IgD-negative memory B cell (primary cell): ENCODE results near the gene C19orf12. TPM values are rescaled to one million over a fixed set of nuclear protein-coding genes. Genes with fewer than 3 reads are reported as not detected.

Experiments
- H3K27ac Mint-ChIP-seq, 3 donors: one replicate each; pipeline ENCODE4 v1.8.0; 2020 to 2022; ENCODE audit warnings: mild to moderate bottlenecking in 3 of 3, mixed read lengths in 3 of 3, moderate library complexity in 1 of 3
- H3K27me3 Mint-ChIP-seq: one replicate; pipeline ENCODE4 v1.8.0; 2021; ENCODE audit warnings: mixed read lengths
- H3K36me3 Mint-ChIP-seq: one replicate; pipeline ENCODE4 v1.8.0; 2020; ENCODE audit warnings: mild to moderate bottlenecking, mixed read lengths
- H3K4me1 Mint-ChIP-seq, 3 donors: one replicate each; pipeline ENCODE4 v1.8.0; 2020 to 2022; ENCODE audit warnings: mixed read lengths in 3 of 3, mild to moderate bottlenecking in 1 of 3
- H3K4me3 Mint-ChIP-seq, 4 donors: one replicate each; pipeline ENCODE4 v1.8.0; 2020 to 2022; ENCODE audit warnings: mild to moderate bottlenecking in 4 of 4, mixed read lengths in 4 of 4, moderate library complexity in 3 of 4
- H3K9me3 Mint-ChIP-seq, 3 donors: one replicate each; pipeline ENCODE4 v1.8.0; 2020 to 2021; ENCODE audit warnings: mixed read lengths in 3 of 3, mild to moderate bottlenecking in 1 of 3
- polyA plus RNA-seq: library from polyadenylated mRNA; unstranded; fragments of 300-500 nt; fragmentation: Illumina TruSeq; gene quantifications from one replicate; pipeline ENCODE4 v1.2.3, GENCODE V29; 2021

The C19orf12 gene
- polyA plus RNA-seq, 1 donor from 2014 or later: 17.6 TPM

DNA sequence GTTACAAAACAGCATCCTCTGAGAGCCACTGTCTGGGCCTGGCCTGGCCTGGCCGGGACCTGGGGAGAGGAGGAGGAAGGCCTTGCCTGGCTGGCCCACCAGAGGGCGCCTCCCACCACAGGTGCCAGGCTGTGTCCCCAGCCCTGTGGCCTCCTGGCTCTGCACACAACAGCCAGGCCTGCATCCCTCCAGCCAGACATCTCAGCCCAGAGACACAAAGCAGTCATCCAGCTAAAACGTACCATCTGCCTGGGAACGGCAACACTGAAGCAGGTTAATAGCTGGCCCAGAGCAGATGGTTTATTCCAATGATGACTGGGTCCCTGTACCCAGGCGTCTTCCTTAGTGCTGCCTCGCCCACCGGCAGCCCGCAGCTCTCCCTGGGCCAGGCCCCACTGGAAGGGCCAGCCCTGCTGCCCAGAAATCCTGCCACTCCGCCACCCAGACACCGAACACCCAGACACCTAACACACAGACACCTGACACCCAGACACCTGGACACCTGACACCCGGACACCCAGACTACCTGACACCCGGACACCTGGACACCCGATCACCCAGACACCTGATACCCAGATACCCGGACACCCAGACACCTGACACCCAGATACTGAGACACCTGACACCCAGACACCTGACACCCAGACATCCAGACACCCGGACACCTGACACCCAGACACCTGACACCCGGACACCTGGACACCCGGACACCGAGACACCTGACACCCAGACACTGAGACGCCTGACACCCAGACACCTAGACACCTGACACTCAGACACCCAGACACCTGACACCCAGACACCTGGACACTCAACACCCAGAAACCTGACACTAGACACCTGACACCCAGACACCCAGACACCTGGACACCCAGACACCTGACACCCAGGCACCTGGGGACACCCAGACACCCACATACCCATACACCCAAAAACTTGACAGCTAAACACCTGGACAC, 20.1 kb downstream of the C19orf12 start:
- peak overlapping the region in 2 of 4 donors; percentile 33 to 66 for H3K4me3 Mint-ChIP-seq
- peaks cover 2% of the 10 kb centered on the region for H3K36me3 Mint-ChIP-seq
- H3K27me3 Mint-ChIP-seq: no peaks in the 10 kb centered on the region
- H3K27ac Mint-ChIP-seq: peak overlapping the region in 2 of 3 donors; percentile 29 to 73
- no peaks in the 10 kb centered on the region for H3K9me3 Mint-ChIP-seq
- H3K4me1 Mint-ChIP-seq: peaks cover 12 to 17% (median 14%) of the 10 kb centered on the region in 3 donors

DNA sequence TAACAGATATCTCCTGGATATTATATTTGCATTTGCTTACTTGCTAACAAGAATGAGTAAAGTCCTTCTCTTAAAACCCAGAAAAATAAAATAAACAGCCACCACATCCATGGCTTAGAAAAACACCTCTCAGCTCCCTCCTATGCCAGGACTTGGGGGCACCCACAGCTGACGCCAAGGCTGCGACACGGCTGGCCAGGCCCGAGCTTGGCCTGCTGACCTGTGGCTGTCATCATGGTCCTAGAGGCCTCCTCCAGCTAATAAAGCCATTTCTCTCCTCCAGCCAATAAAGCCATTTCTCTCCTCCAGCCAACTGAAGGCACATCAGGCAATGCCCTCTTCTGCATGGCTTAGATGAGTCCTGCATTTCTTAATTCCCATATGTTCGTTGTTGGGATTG, 20.9 kb downstream of the C19orf12 start:
- Mint-ChIP-seq H3K27ac (peak overlapping the region in 2 of 3 donors; percentile 29 to 73), H3K27me3 (no peaks in the 10 kb centered on the region), H3K4me1 (peaks cover 12 to 17% (median 14%) of the 10 kb centered on the region in 3 donors)

DNA sequence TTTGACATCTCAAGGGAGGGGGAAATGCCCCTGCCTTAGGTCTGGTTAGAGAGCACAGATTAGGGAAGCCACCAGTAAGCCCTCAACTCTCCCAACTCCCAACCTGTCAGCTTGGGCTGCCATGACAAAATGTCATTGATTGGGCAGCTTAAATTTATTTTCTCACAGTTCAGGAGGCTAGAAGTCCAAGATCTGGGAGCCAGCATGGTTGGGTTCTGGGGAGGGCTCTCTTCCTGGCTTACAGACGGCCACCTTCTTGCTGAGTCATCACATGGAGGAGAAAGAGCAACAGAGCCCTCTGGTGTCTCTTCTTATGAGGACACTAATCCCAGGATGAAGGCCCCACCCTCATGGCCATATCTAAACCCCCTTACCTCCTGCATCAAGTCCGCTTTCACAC, 24.2 kb downstream of the C19orf12 start:
- Mint-ChIP-seq H3K4me3 (no peak overlapping the region), H3K27me3 (no peaks in the 10 kb centered on the region), H3K4me1 (peaks cover 14 to 23% (median 16%) of the 10 kb centered on the region in 3 donors), H3K27ac (peak overlapping the region in 2 of 3 donors; percentile 11 to 23), H3K36me3 (peaks cover 3% of the 10 kb centered on the region), H3K9me3 (peaks cover 0 to 5% (median 4%) of the 10 kb centered on the region in 3 donors)

More for the DNA sequence above, 20.9 kb downstream of the C19orf12 start:
- no peak overlapping the region for H3K4me3 Mint-ChIP-seq
- H3K9me3 Mint-ChIP-seq: peaks cover 0 to 4% (median 3%) of the 10 kb centered on the region in 3 donors
- peaks cover 2% of the 10 kb centered on the region for H3K36me3 Mint-ChIP-seq

DNA sequence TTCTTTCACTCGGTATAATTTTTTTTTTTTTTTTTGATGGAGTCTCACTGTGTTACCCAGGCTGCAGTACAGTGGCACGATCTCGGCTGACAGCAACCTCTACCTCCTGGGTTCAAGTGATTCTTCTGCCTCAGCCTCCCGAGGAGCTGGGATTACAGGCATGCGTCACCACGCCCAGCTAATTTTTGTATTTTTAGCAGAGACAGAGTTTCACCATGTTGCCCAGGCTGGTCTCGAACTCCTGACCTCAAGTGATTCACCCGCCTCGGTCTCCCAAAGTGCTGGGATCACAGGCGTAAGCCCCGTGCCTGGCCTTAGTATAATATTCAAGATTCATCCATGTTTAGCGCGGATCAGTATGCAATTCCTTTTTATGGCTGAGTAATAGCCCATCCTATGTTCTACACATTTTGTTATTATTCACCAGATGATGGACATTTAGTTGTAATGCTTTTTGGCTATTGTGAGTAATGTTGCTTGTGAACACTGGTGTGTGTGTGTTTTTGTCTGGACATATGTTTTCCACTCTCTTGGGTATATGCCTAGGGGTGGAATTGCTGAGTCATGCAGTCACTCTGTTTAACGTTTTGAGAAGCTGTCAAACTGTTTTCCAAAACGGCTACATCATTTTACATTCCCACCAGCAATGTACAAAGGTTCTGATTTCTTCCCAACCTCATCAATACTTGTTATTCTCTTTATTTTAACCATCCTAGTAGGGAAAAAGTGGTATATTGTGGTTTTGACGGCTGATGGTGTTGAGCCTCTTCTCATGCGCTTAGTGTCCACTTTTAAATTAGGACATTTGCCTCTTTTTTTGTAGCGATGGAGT, 26.9 kb downstream of the C19orf12 start:
- Mint-ChIP-seq H3K9me3 (peaks cover 0 to 5% (median 4%) of the 10 kb centered on the region in 3 donors), H3K27me3 (no peaks in the 10 kb centered on the region), H3K4me3 (no peak overlapping the region)

DNA sequence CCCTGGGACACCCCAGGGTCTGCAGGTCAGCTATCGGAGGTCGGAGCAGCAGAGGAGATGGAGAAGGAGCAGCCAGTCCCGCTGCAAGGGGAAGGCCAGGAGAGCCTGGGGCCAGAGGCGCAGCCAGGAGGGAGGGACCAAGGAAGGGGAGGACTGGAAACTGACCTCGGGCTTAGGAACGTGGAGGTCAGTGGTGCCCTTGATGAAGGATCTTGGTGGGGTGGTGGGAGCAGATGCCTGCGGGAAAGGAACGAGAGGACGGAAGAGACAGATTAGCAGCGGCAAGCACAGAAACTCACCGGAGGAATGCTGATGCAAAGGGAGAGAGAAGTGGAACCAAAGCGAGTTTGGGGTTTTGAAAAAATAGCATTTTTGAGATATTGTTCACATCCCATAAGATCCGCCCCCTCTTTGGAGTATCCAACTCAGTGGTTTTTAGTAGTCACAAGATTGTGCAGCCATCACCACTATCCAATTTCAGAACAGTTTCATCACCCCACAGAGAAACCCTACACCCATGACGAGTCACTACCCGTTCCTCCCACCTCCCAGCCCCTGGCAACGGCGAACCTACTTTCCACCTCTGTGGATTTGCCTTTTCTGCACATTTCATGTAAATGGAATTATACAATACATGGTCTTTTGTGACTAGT, 27.7 kb downstream of the C19orf12 start:
- no peaks in the 10 kb centered on the region for H3K27me3 Mint-ChIP-seq
- H3K27ac Mint-ChIP-seq: no peak overlapping the region
- H3K9me3 Mint-ChIP-seq: peaks cover 0 to 5% (median 4%) of the 10 kb centered on the region in 3 donors
- H3K4me3 Mint-ChIP-seq: no peak overlapping the region
- H3K36me3 Mint-ChIP-seq: peaks cover 4% of the 10 kb centered on the region
- H3K4me1 Mint-ChIP-seq: peaks cover 5 to 12% (median 8%) of the 10 kb centered on the region in 3 donors

More for the DNA sequence above, 26.9 kb downstream of the C19orf12 start:
- no peak overlapping the region for H3K27ac Mint-ChIP-seq
- H3K4me1 Mint-ChIP-seq: peaks cover 5 to 12% (median 11%) of the 10 kb centered on the region in 3 donors
- peaks cover 4% of the 10 kb centered on the region for H3K36me3 Mint-ChIP-seq

DNA sequence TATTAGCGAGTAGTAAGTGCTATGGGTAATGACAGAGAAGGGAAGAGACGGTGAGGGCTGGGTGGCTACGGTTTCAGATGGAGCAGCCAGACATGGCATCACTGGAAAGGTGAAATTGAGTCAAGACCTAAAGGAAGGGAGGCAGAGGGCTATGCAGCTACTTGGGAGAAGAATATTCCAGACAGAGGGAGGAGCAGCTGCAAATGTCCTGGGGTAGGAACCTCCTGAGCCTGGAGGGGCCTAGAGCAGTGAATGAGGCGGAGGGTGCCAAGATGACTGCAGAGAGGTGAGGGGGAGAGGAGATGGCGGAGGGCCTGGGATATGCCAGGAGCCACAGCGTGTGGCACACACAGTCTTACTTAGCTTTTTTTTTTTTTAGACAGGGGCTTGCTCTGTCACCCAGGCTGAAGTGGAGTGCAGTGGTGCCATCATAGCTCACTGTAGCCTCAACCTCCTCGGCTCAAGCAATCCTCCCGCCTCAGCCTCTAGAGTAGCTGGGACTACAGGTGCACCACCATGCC, 28.7 kb downstream of the C19orf12 start:
- Mint-ChIP-seq H3K36me3 (peaks cover 4% of the 10 kb centered on the region), H3K9me3 (peaks cover 0 to 5% (median 4%) of the 10 kb centered on the region in 3 donors), H3K4me3 (no peak overlapping the region), H3K4me1 (peaks cover 5 to 12% (median 8%) of the 10 kb centered on the region in 3 donors), H3K27me3 (no peaks in the 10 kb centered on the region), H3K27ac (peak overlapping the region in 1 of 3 donors; percentile 53)

DNA sequence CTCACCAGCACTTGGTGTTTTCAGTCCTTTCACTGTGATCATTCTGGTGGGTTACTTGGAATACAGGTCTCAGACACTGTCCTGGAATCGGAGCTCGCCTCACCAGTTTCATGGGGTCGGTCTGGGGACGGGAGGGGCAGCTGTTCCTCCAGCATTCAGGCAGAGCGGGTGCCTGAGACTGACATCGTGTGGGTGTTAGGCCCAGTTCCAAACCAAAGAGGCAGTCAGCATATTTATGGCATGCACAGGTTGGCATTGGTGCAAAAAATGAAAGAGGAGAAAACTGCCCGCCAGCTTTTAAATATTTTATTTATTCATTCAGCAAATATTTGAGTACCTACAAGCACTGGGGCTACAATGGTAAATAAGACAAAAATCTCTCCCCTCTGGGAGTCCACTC, 29.7 kb downstream of the C19orf12 start:
- Mint-ChIP-seq H3K27ac (no peak overlapping the region), H3K9me3 (peaks cover 0 to 5% (median 4%) of the 10 kb centered on the region in 3 donors), H3K4me3 (no peak overlapping the region), H3K36me3 (peaks cover 2% of the 10 kb centered on the region), H3K4me1 (peaks cover 11 to 15% (median 13%) of the 10 kb centered on the region in 3 donors), H3K27me3 (no peaks in the 10 kb centered on the region)

DNA sequence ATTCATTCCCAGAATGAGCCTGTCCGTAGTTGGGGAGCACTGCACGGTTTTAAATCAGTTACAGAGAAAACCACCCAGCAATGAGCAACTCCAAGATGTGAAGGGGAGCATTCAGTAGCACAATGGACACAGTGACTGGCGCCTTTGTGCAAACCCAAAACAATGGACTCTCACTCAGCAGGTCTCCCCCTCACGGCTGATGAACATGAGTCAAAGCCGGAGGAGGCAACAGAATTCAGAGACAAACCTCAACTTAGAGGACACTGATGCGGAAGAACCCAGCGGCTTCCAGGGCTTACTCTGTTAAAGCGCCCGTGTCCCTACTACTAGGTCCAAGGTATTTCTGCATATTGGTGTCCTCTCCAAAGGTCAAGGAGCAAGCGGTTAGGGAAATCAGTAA, 32.1 kb downstream of the C19orf12 start:
- peaks cover 19 to 22% (median 19%) of the 10 kb centered on the region in 3 donors for H3K4me1 Mint-ChIP-seq
- peak overlapping the region in 1 of 3 donors; percentile 25 for H3K27ac Mint-ChIP-seq

DNA sequence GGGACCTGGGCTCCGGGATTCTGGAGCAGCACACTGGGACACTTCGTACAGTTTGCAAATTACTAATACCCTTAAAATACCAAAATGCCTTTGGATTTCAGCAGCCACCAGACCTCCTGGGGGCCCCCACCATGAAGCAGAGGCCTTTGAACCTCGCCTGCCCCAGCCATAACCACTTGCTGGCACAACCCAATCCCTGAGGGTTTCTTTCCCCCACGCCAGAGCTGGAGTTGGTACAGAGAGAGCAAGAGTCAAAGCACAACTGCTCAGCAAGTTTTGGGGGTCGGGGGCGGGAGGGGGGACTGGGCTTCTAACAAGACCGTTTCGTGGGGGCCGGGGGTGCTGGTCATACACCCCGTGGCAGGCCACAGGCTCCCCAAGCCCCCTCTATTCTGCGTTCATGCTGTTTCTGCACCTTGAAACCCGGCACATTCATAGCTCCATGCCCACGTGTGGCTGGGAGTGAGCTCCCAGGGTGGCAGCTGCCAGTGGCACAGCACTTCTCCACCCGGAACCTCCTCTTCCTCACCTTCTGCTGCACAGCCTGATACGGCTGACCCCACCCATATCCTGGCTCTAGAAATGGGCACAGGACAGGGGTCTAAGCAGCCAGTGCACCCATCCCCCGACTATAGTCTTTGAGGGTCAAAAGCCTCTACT, 32.7 kb downstream of the C19orf12 start:
- H3K4me3 Mint-ChIP-seq: peak overlapping the region in 1 of 4 donors; percentile 14

More for the DNA sequence above, 32.1 kb downstream of the C19orf12 start:
- Mint-ChIP-seq H3K27me3 (no peaks in the 10 kb centered on the region), H3K9me3 (peaks cover 0 to 2% (median 0%) of the 10 kb centered on the region in 3 donors), H3K4me3 (peak overlapping the region in 1 of 4 donors; percentile 14), H3K36me3 (peaks cover 2% of the 10 kb centered on the region)

DNA sequence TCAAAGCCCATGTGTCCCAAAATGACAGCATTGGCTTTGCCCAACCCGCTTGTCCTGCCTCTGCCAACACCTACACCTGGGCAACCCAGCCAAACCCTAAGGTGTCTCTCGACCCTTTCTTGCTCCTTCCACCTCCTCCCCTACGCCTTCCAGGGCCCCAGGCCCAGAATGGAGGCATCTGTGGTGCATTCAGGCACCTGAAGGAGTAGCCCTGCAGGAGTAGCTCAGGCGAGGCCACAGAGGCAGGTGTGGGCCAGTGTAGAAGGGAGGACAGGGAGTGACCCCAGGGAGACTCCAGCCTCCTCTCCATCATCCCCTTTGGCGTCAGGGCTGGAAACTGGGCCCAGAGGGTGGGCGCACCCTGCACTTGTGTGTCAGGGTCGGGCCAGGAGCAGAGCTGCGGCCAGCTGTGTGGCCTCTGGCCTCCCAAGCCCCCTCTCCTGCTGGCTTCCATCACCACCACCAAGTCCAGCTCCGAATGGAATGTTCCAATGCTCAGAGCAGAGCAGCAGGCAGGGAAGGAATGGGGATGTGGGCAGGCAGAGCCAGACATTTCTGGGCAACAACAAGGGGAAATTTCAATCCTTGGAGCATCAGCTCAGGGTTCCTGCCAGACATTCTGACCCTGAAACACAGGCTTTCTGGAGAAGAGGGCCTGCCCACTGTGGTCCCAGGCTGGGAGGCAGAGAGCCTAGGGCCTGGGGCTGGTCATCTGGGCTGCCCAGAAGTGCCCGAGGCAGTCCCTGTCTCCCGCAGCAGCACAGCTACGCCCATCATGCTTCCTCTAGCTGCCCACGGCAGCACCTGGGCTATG, 33.4 kb downstream of the C19orf12 start:
- no peaks in the 10 kb centered on the region for H3K27me3 Mint-ChIP-seq
- peak overlapping the region in 2 of 3 donors; percentile 83 to 90 for H3K27ac Mint-ChIP-seq
- peaks cover 19 to 21% (median 19%) of the 10 kb centered on the region in 3 donors for H3K4me1 Mint-ChIP-seq
- no peaks in the 10 kb centered on the region for H3K9me3 Mint-ChIP-seq
- H3K4me3 Mint-ChIP-seq: peak overlapping the region in 2 of 4 donors; percentile 54 to 71
- H3K36me3 Mint-ChIP-seq: peaks cover 2% of the 10 kb centered on the region

More for the DNA sequence above, 32.7 kb downstream of the C19orf12 start:
- Mint-ChIP-seq H3K27ac (peak overlapping the region in 1 of 3 donors; percentile 25), H3K9me3 (peaks cover 0 to 2% (median 0%) of the 10 kb centered on the region in 3 donors), H3K4me1 (peaks cover 19 to 22% (median 19%) of the 10 kb centered on the region in 3 donors), H3K27me3 (no peaks in the 10 kb centered on the region), H3K36me3 (peaks cover 2% of the 10 kb centered on the region)

DNA sequence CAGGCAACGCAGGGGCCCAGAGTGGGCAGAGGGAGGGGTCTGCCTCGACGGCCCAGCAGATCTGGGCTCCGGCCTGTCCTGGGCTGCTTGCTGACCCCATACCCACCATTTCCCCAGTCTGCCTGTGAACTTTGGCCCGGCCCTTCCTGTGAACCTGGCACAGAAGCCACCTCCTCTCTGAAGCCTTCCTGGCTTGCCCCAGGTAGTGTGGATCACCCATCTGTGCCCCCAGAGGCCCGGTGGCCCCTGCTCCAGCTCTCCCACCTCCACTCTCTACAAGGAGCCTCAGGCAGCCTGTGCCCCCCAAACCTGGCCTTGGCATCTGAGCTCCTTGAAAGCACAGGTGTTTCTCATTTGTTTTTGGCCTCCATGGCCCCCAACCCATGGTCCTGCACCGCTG, 34.1 kb downstream of the C19orf12 start:
- peak overlapping the region; percentile 46 to 90 (median 83) for H3K27ac Mint-ChIP-seq
- no peaks in the 10 kb centered on the region for H3K9me3 Mint-ChIP-seq
- H3K4me3 Mint-ChIP-seq: peak overlapping the region in 3 of 4 donors; percentile 39 to 89 (median 68)
- no peaks in the 10 kb centered on the region for H3K27me3 Mint-ChIP-seq
- peaks cover 19% of the 10 kb centered on the region in 3 donors for H3K4me1 Mint-ChIP-seq
- peaks cover 1% of the 10 kb centered on the region for H3K36me3 Mint-ChIP-seq

DNA sequence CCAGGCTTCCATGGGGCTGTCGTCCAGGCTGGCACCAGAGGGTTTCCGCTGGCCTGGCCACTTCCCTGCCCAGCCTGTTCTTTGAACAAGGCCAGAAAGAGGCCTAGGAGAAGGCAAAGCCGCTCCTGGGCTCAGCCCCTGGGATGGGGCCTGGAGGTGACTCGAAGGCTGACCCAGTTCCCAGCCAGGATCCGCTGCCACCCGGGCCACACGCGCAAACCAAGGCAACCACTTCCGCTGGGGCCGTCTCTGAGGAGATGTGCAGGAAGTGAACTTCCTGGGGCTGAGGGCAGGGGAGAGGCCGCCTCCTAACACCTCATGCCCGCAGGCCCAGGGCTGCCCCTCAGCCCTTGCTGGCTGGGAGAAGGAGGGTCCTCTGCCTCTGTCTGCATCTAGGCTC, 34.6 kb downstream of the C19orf12 start:
- peak overlapping the region in 3 of 4 donors; percentile 68 to 89 (median 85) for H3K4me3 Mint-ChIP-seq
- H3K27ac Mint-ChIP-seq: peak overlapping the region; percentile 46 to 96 (median 90)
- H3K4me1 Mint-ChIP-seq: peaks cover 19% of the 10 kb centered on the region in 3 donors
- H3K9me3 Mint-ChIP-seq: no peaks in the 10 kb centered on the region
- H3K36me3 Mint-ChIP-seq: peaks cover 1% of the 10 kb centered on the region
- no peaks in the 10 kb centered on the region for H3K27me3 Mint-ChIP-seq
